Measurements from ENCODE around the gene PRELID1. TPM values are rescaled to one million over a fixed set of nuclear protein-coding genes. Genes with fewer than 3 reads are reported as not detected.

Gene PRELID1
- total and polyA plus RNA-seq, 4 donors = 43.3 to 236 (median 133) TPM

- Histone ChIP-seq H3K9me3 (ENCODE audit: control insufficient read depth in 4 of 4, insufficient read depth in 3 of 4, low read length in 3 of 4) (no peaks in the 10 kb centered on the region), H3K27me3 (ENCODE audit: control insufficient read depth in 3 of 3, insufficient read depth in 3 of 3, low read length in 2 of 3) (peaks cover 0 to 2% (median 0%) of the 10 kb centered on the region in 3 donors), H3K9ac (ENCODE audit: insufficient read depth in 1 of 2, low read length in 2 of 2) (no peak overlapping the region), H3K4me1 (ENCODE audit: control insufficient read depth in 5 of 5, insufficient read depth in 5 of 5, low read length in 5 of 5) (no peaks in the 10 kb centered on the region), H3K27ac (ENCODE audit: low read depth in 1 of 2, low read length in 1 of 2) (no peak overlapping the region), H3K4me3 (no peak overlapping the region), H3K36me3 (ENCODE audit: control insufficient read depth in 4 of 4, insufficient read depth in 4 of 4, low read length in 4 of 4) (peaks cover 24 to 57% (median 28%) of the 10 kb centered on the region in 4 donors)
- DNase-seq (no peak), ATAC-seq (ENCODE audit: insufficient read depth, low FRiP score) (no peak)
- 97 to 98% methylated on average over 7 of the region's 7 CpGs for WGBS, 2 donors
- TF ChIP-seq, protein P1, sequence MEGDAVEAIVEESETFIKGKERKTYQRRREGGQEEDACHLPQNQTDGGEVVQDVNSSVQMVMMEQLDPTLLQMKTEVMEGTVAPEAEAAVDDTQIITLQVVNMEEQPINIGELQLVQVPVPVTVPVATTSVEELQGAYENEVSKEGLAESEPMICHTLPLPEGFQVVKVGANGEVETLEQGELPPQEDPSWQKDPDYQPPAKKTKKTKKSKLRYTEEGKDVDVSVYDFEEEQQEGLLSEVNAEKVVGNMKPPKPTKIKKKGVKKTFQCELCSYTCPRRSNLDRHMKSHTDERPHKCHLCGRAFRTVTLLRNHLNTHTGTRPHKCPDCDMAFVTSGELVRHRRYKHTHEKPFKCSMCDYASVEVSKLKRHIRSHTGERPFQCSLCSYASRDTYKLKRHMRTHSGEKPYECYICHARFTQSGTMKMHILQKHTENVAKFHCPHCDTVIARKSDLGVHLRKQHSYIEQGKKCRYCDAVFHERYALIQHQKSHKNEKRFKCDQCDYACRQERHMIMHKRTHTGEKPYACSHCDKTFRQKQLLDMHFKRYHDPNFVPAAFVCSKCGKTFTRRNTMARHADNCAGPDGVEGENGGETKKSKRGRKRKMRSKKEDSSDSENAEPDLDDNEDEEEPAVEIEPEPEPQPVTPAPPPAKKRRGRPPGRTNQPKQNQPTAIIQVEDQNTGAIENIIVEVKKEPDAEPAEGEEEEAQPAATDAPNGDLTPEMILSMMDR (IDR thresholded peaks at IDR 0.05; ENCODE audit: control extremely low read depth, extremely low read depth) = no peak
Observed at GRCh38 chr5:177269232-177269895, 34.2 kb upstream of the PRELID1 start.

- H3K4me1 ChIP-seq (ENCODE audit: control insufficient read depth in 5 of 5, insufficient read depth in 5 of 5, low read length in 5 of 5) = no peaks in the 10 kb centered on the region
- H3K4me3 ChIP-seq = no peak overlapping the region
- WGBS, 2 donors = 92 to 97% methylated on average over 3 of the region's 3 CpGs
- DNase-seq = no peak
- H3K36me3 ChIP-seq (ENCODE audit: control insufficient read depth in 4 of 4, insufficient read depth in 4 of 4, low read length in 4 of 4) = peaks cover 24 to 57% (median 28%) of the 10 kb centered on the region in 4 donors
- TF ChIP-seq, protein P1 (IDR thresholded peaks at IDR 0.05; ENCODE audit: control extremely low read depth, extremely low read depth) = no peak
- H3K9me3 ChIP-seq (ENCODE audit: control insufficient read depth in 4 of 4, insufficient read depth in 3 of 4, low read length in 3 of 4) = no peaks in the 10 kb centered on the region
- ATAC-seq (ENCODE audit: insufficient read depth, low FRiP score) = no peak
- H3K27me3 ChIP-seq (ENCODE audit: control insufficient read depth in 3 of 3, insufficient read depth in 3 of 3, low read length in 2 of 3) = peaks cover 0 to 2% (median 0%) of the 10 kb centered on the region in 3 donors
- H3K27ac ChIP-seq (ENCODE audit: low read depth in 1 of 2, low read length in 1 of 2) = no peak overlapping the region
- no peak overlapping the region for H3K9ac ChIP-seq (ENCODE audit: insufficient read depth in 1 of 2, low read length in 2 of 2)
Observed at GRCh38 chr5:177269976-177270375, 33.6 kb upstream of the PRELID1 start.

DNA sequence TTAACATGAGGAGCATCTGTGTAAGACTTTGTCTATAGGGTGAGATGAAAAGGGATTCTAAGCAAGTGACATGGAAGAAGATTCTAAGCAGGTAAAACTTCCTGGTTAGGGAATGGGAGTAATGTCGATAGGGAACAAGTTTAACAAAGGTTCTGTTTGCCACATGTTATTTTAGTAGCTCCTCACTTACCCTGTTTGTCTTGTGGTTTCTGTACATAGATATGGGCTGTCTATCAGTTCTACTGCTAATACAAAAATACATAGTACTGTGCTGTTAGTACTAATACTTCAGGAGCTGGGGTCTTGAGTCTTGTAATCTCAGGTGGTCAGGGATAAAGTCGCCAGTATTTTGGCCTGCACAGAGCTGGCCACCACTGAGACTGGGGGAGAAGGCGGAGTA lies 32.9 kb upstream of the PRELID1 start:
- Histone ChIP-seq H3K4me1 (ENCODE audit: control insufficient read depth in 5 of 5, insufficient read depth in 5 of 5, low read length in 5 of 5) (no peaks in the 10 kb centered on the region), H3K27ac (ENCODE audit: low read depth in 1 of 2, low read length in 1 of 2) (no peak overlapping the region), H3K9me3 (ENCODE audit: control insufficient read depth in 4 of 4, insufficient read depth in 3 of 4, low read length in 3 of 4) (no peaks in the 10 kb centered on the region), H3K4me3 (no peak overlapping the region), H3K36me3 (ENCODE audit: control insufficient read depth in 4 of 4, insufficient read depth in 4 of 4, low read length in 4 of 4) (peaks cover 23 to 55% (median 26%) of the 10 kb centered on the region in 4 donors), H3K27me3 (ENCODE audit: control insufficient read depth in 3 of 3, insufficient read depth in 3 of 3, low read length in 2 of 3) (peaks cover 0 to 2% (median 0%) of the 10 kb centered on the region in 3 donors), H3K9ac (ENCODE audit: insufficient read depth in 1 of 2, low read length in 2 of 2) (no peak overlapping the region)
- TF ChIP-seq, protein P1 (IDR thresholded peaks at IDR 0.05; ENCODE audit: control extremely low read depth, extremely low read depth) = no peak
- ATAC-seq (ENCODE audit: insufficient read depth, low FRiP score) (no peak), DNase-seq (no peak)
- WGBS, 2 donors = 92 to 95% methylated on average over 3 of the region's 3 CpGs
